Measurements from ENCODE around the gene DKK2.

DNA sequence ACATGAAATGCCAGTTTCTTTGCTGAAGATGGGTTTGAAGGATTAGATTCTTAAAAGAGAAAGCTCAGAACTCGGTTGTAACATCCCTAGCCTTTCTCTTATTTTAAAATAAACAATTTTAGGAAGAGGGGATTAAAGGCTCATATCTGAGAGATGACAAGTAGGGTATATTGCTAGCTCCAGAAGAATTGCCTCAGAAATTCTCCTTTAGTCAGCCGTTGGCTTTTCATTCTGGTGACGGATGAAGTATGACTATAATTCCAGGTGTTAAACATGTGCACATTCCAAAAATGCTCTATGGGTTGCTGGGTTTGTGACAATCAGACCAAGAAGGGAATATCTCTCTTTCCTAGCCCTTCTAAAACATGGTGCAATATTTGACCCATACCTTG is 17.8 kb downstream of the DKK2 start:
- TF ChIP-seq, protein P1, sequence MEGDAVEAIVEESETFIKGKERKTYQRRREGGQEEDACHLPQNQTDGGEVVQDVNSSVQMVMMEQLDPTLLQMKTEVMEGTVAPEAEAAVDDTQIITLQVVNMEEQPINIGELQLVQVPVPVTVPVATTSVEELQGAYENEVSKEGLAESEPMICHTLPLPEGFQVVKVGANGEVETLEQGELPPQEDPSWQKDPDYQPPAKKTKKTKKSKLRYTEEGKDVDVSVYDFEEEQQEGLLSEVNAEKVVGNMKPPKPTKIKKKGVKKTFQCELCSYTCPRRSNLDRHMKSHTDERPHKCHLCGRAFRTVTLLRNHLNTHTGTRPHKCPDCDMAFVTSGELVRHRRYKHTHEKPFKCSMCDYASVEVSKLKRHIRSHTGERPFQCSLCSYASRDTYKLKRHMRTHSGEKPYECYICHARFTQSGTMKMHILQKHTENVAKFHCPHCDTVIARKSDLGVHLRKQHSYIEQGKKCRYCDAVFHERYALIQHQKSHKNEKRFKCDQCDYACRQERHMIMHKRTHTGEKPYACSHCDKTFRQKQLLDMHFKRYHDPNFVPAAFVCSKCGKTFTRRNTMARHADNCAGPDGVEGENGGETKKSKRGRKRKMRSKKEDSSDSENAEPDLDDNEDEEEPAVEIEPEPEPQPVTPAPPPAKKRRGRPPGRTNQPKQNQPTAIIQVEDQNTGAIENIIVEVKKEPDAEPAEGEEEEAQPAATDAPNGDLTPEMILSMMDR (IDR thresholded peaks at IDR 0.05): no peak
- TF ChIP-seq POLR2A (IDR thresholded peaks at IDR 0.05): no peak
